Karpas-422 (cell line): Measurements from ENCODE around the gene HEBP1. TPM values are rescaled to one million over a fixed set of nuclear protein-coding genes. Genes with fewer than 3 reads are reported as not detected.

Experiments used
- DNase-seq: peaks from one replicate; pipeline ENCODE4 v3.0.0-alpha.2; 2015
- H2AFZ ChIP-seq: fragments of 200-600 bp; sonication (generic); 2 replicates; pipeline ENCODE4 v1.6.1; 2014; ENCODE audit warnings: antibody characterized with exemption, low read length, mixed read lengths
- H3K27ac ChIP-seq: fragments of 200-600 bp; sonication (generic); 2 replicates; pipeline ENCODE4 v1.5.1; 2014; ENCODE audit warnings: mild to moderate bottlenecking, low read length, moderate library complexity
- H3K27me3 ChIP-seq: fragments of 200-600 bp; sonication (generic); 2 replicates; pipeline ENCODE4 v1.6.1; 2014; ENCODE audit warnings: low read length, mixed read lengths
- H3K36me3 ChIP-seq: fragments of 200-600 bp; sonication (generic); 2 replicates; pipeline ENCODE4 v1.6.1; 2014; ENCODE audit warnings: low read length, mixed read lengths; ENCODE audit not compliant: insufficient read depth
- H3K4me1 ChIP-seq: fragments of 200-600 bp; sonication (generic); 2 replicates; pipeline ENCODE4 v1.6.1; 2014; ENCODE audit warnings: mild to moderate bottlenecking, low read length, mixed read lengths
- H3K4me2 ChIP-seq: fragments of 200-600 bp; sonication (generic); 2 replicates; pipeline ENCODE4 v1.6.1; 2014; ENCODE audit warnings: low read length, low read depth, mild to moderate bottlenecking; ENCODE audit not compliant: poor library complexity, severe bottlenecking
- H3K4me3 ChIP-seq: fragments of 200-600 bp; sonication (generic); 2 replicates; pipeline ENCODE4 v1.5.1; 2014; ENCODE audit warnings: mild to moderate bottlenecking, antibody characterized with exemption, low read length, mixed read lengths
- H3K79me2 ChIP-seq: fragments of 200-600 bp; sonication (generic); 2 replicates; pipeline ENCODE4 v1.6.1; 2014; ENCODE audit warnings: mild to moderate bottlenecking, low read length, mixed read lengths
- H3K9ac ChIP-seq: fragments of 200-600 bp; sonication (generic); 2 replicates; pipeline ENCODE4 v1.6.0; 2014; ENCODE audit warnings: low read length
- H3K9me2 ChIP-seq: fragments of 200-600 bp; sonication (generic), shearing (Covaris generic); replicated peaks from 2 replicates; pipeline ENCODE4 v1.6.0; 2014; ENCODE audit warnings: mild to moderate bottlenecking, low read length, moderate library complexity; ENCODE audit not compliant: insufficient read depth
- H3K9me3 ChIP-seq: fragments of 300-700, 200-600 bp; sonication (generic); 2 replicates; pipeline ENCODE4 v1.6.1; 2014; ENCODE audit warnings: low read length, mixed read lengths
- H4K20me1 ChIP-seq: fragments of 200-600 bp; sonication (generic); 2 replicates; pipeline ENCODE4 v1.6.1; 2014; ENCODE audit warnings: mild to moderate bottlenecking, antibody characterized with exemption, low read length, low read depth; ENCODE audit not compliant: insufficient read depth
- total RNA-seq: library from RNA; depleted of rRNA; stranded (reverse); fragments of >200 nt; shearing (Covaris generic); gene quantifications from 2 replicates; pipeline ENCODE4 v1.2.3, GENCODE V29; 2014; ENCODE audit warnings: low replicate concordance

Gene HEBP1
- total RNA-seq, 1 experiment from 2014 or later, result 0.34 TPM

- Histone ChIP-seq H3K9me2 (no peaks in the 10 kb centered on the region), H3K4me3 (no peak overlapping the region), H3K4me2 (no peak overlapping the region), H3K27me3 (no peaks in the 10 kb centered on the region), H3K79me2 (no peaks in the 10 kb centered on the region), H3K27ac (no peak overlapping the region), H2AFZ (no peak overlapping the region), H3K9ac (no peak overlapping the region), H3K4me1 (no peaks in the 10 kb centered on the region), H4K20me1 (no peaks in the 10 kb centered on the region), H3K9me3 (no peaks in the 10 kb centered on the region), H3K36me3 (no peaks in the 10 kb centered on the region)
- no peak for DNase-seq
These were observed 28.9 kb upstream of the HEBP1 start for GRCh38 chr12:13028825-13029570.

DNA sequence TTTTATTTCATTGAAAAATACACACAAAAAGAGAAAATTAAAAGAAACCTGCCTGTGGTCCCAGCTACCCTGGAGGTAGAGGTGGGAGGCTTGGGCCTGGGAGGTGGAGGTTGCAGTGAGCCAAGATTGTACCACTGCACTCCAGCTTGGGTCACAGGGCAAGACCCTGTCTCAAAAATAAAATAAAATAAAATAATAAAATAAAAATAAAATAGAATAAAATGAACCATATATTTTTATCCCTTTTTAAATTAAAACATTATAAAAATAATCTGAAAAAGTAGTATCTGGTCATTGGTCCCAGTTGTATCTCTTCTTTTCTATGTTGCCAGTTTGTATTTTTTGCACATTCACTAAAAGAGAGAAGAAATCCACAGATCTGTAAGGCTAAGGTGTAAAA, 27.4 kb upstream of the HEBP1 start:
- Histone ChIP-seq H3K9me2 (no peaks in the 10 kb centered on the region), H3K4me2 (no peak overlapping the region), H2AFZ (no peak overlapping the region), H3K9me3 (no peaks in the 10 kb centered on the region), H4K20me1 (no peaks in the 10 kb centered on the region), H3K9ac (no peak overlapping the region), H3K27me3 (no peaks in the 10 kb centered on the region), H3K27ac (no peak overlapping the region), H3K36me3 (no peaks in the 10 kb centered on the region), H3K4me1 (no peaks in the 10 kb centered on the region), H3K4me3 (no peak overlapping the region), H3K79me2 (no peaks in the 10 kb centered on the region)
- no peak for DNase-seq

GRCh38 chr12:13027032-13027431, 27.0 kb upstream of the HEBP1 start:
- Histone ChIP-seq H3K27me3 (no peaks in the 10 kb centered on the region), H3K9me3 (no peaks in the 10 kb centered on the region), H4K20me1 (no peaks in the 10 kb centered on the region), H3K9ac (no peak overlapping the region), H3K9me2 (no peaks in the 10 kb centered on the region), H3K27ac (no peak overlapping the region), H3K4me3 (no peak overlapping the region), H3K79me2 (no peaks in the 10 kb centered on the region), H3K4me1 (no peaks in the 10 kb centered on the region), H3K4me2 (no peak overlapping the region), H2AFZ (no peak overlapping the region), H3K36me3 (no peaks in the 10 kb centered on the region)
- DNase-seq, result no peak

DNA sequence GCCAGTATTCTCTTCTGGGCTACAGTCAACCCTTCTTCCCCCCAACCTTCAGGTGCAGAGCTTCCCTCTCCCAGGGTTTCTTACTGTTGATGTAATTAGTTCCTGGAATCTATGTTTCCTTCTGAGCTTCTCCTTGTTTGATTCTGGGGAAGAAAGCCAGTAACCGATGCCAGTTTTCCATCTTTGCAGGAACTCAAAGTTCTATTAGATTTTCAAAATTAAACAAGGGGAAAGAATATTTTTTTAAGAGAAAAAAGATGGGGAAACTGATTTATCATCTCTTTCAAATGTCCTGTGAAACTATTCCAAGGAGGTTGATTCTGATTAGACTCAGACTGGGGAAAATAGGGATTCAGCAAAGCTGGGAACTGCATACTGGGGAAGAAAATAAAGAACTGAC, 26.2 kb upstream of the HEBP1 start:
- no peak overlapping the region for H3K4me3 ChIP-seq
- no peaks in the 10 kb centered on the region for H4K20me1 ChIP-seq
- H3K4me1 ChIP-seq, result no peaks in the 10 kb centered on the region
- no peaks in the 10 kb centered on the region for H3K79me2 ChIP-seq
- H3K27me3 ChIP-seq, result no peaks in the 10 kb centered on the region
- H3K9me2 ChIP-seq, result no peaks in the 10 kb centered on the region
- no peak overlapping the region for H3K27ac ChIP-seq
- no peaks in the 10 kb centered on the region for H3K9me3 ChIP-seq
- H3K4me2 ChIP-seq, result no peak overlapping the region
- H3K36me3 ChIP-seq, result no peaks in the 10 kb centered on the region
- H3K9ac ChIP-seq, result no peak overlapping the region
- H2AFZ ChIP-seq, result no peak overlapping the region
- DNase-seq, result no peak

DNA sequence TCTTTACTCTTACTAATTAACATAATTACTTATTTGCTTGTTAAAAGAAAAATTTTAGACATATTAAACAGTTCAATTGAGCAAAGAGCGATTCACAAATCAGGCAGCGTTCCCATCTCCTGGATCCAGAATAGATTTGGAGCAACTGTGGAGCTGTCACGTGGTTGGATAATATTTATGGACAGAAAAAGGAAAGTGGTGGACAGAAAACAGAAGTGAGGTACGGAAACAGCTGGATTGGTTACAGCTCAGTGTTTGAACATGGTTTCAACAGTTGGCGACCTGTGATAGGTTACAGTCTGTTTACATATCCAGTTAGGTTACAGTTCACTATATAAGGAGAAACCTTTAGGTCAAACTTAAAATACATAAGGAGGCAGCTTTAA, 24.5 kb upstream of the HEBP1 start:
- H3K79me2 ChIP-seq, result no peaks in the 10 kb centered on the region
- H3K4me3 ChIP-seq, result no peak overlapping the region
- H2AFZ ChIP-seq, result no peak overlapping the region
- DNase-seq, result peak; percentile 21
- no peaks in the 10 kb centered on the region for H3K36me3 ChIP-seq
- H3K27me3 ChIP-seq, result no peaks in the 10 kb centered on the region
- no peak overlapping the region for H3K9ac ChIP-seq
- H3K9me3 ChIP-seq, result no peaks in the 10 kb centered on the region
- no peak overlapping the region for H3K27ac ChIP-seq
- H4K20me1 ChIP-seq, result no peaks in the 10 kb centered on the region
- no peaks in the 10 kb centered on the region for H3K4me1 ChIP-seq
- H3K4me2 ChIP-seq, result no peak overlapping the region
- H3K9me2 ChIP-seq, result no peaks in the 10 kb centered on the region

DNA sequence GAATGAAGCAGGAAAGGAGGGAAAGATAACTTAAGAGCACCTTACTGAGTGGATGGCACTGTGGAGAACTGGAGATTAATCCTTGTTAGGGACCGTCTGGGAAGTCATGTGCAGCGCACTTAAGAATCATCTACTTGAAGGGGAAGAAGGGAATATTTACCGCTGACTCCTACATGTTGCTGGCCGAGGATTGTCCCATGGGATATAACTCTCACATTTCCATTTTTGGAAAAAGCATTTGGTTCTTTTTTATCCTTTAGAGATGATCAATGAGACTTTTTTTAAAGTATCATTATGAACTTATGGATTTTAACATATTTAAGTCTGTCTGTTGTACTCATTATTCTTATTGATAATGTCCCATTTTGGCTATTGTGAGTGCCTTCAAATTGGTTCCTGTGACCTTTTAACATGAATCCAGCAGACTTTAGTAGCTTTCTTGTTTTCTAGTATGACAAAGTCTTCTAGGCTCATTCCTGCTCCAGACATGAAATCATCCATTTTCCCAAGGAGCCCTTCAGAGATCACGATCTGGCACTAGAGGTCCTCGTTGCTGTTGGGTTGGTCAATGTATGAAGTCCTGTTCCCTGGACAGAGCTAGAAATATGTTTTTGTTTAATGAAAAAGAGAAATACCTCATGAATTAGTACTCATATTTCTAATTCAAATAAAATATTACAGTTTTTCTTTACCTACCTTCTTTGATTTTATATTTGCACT, 23.9 kb upstream of the HEBP1 start:
- no peaks in the 10 kb centered on the region for H3K79me2 ChIP-seq
- H3K9me2 ChIP-seq, result no peaks in the 10 kb centered on the region
- no peaks in the 10 kb centered on the region for H3K36me3 ChIP-seq
- H3K27ac ChIP-seq, result no peak overlapping the region
- H3K9me3 ChIP-seq, result no peaks in the 10 kb centered on the region
- no peak overlapping the region for H2AFZ ChIP-seq
- no peak for DNase-seq
- no peak overlapping the region for H3K4me3 ChIP-seq
- H3K9ac ChIP-seq, result no peak overlapping the region
- H3K4me1 ChIP-seq, result no peaks in the 10 kb centered on the region
- H4K20me1 ChIP-seq, result no peaks in the 10 kb centered on the region
- no peaks in the 10 kb centered on the region for H3K27me3 ChIP-seq
- H3K4me2 ChIP-seq, result no peak overlapping the region

GRCh38 chr12:13022851-13023271, 22.8 kb upstream of the HEBP1 start:
- Histone ChIP-seq H3K4me3 (no peak overlapping the region), H3K9me3 (no peaks in the 10 kb centered on the region), H3K79me2 (no peaks in the 10 kb centered on the region), H3K27ac (no peak overlapping the region), H4K20me1 (no peaks in the 10 kb centered on the region), H3K4me1 (no peaks in the 10 kb centered on the region), H3K9ac (no peak overlapping the region), H3K36me3 (no peaks in the 10 kb centered on the region), H2AFZ (no peak overlapping the region), H3K27me3 (no peaks in the 10 kb centered on the region), H3K9me2 (no peaks in the 10 kb centered on the region), H3K4me2 (no peak overlapping the region)
- DNase-seq, result no peak

DNA sequence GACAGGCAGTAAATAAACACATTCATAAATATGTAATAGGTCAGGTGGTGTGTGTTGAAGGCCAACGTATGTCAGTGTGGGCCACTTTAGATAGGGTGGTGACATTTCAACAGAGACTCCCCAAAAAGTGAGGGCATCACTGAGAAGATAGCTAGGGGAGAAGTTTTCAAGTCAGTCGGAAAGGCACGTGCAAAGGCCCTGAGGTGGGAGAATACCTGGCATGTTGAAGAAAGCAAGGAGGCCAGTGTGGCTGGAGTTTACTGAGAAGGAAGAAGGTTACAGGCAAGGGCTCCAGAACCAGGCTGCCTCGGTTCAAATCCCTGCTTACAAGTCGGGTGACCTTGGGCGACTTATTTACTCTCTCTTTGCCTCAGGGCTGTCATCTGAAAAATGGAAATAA, 11.0 kb upstream of the HEBP1 start:
- Histone ChIP-seq H3K9me2 (no peaks in the 10 kb centered on the region), H3K27me3 (no peaks in the 10 kb centered on the region), H2AFZ (no peak overlapping the region), H3K4me1 (no peaks in the 10 kb centered on the region), H3K4me2 (no peak overlapping the region), H3K4me3 (no peak overlapping the region), H3K79me2 (no peaks in the 10 kb centered on the region), H4K20me1 (no peaks in the 10 kb centered on the region), H3K27ac (no peak overlapping the region), H3K9ac (no peak overlapping the region), H3K9me3 (no peaks in the 10 kb centered on the region), H3K36me3 (no peaks in the 10 kb centered on the region)
- DNase-seq, result no peak
